Measurements from ENCODE around the gene PLEKHO2.

The PLEKHO2 gene

GRCh38 chr15:64841060-64841343, 713 bp upstream of the PLEKHO2 start:
- TF ChIP-seq CTCF (IDR thresholded peaks at IDR 0.05; ENCODE audit: borderline replicate concordance, insufficient read depth, low read depth, low read length) = no peak

GRCh38 chr15:64842096-64842939, 603 bp downstream of the PLEKHO2 start:
- TF ChIP-seq CTCF (IDR thresholded peaks at IDR 0.05; ENCODE audit: borderline replicate concordance, insufficient read depth, low read depth, low read length) = no peak

More at GRCh38 chr15:64841060-64841343, 713 bp upstream of the PLEKHO2 start:
- peak overlapping the region; percentile 59 for H3K4me3 ChIP-seq (ENCODE audit: low read depth, low read length)

GRCh38 chr15:64842986-64843561, 1.4 kb downstream of the PLEKHO2 start:
- no peak for TF ChIP-seq CTCF (IDR thresholded peaks at IDR 0.05; ENCODE audit: borderline replicate concordance, insufficient read depth, low read depth, low read length)
- H3K4me3 ChIP-seq (ENCODE audit: low read depth, low read length) = peak overlapping the region; percentile 91

More at GRCh38 chr15:64842096-64842939, 603 bp downstream of the PLEKHO2 start:
- peak overlapping the region; percentile 91 for H3K4me3 ChIP-seq (ENCODE audit: low read depth, low read length)

GRCh38 chr15:64843991-64844390, 2.3 kb downstream of the PLEKHO2 start:
- peak overlapping the region; percentile 91 for H3K4me3 ChIP-seq (ENCODE audit: low read depth, low read length)
- no peak for TF ChIP-seq CTCF (IDR thresholded peaks at IDR 0.05; ENCODE audit: borderline replicate concordance, insufficient read depth, low read depth, low read length)

GRCh38 chr15:64844576-64845145, 2.9 kb downstream of the PLEKHO2 start:
- peak overlapping the region; percentile 91 for H3K4me3 ChIP-seq (ENCODE audit: low read depth, low read length)
- no peak for TF ChIP-seq CTCF (IDR thresholded peaks at IDR 0.05; ENCODE audit: borderline replicate concordance, insufficient read depth, low read depth, low read length)

- H3K4me3 ChIP-seq (ENCODE audit: low read depth, low read length) = peak overlapping the region; percentile 91
These were observed 3.5 kb downstream of the PLEKHO2 start for GRCh38 chr15:64845183-64845611.

More at GRCh38 chr15:64845183-64845611, 3.5 kb downstream of the PLEKHO2 start:
- TF ChIP-seq CTCF (IDR thresholded peaks at IDR 0.05; ENCODE audit: borderline replicate concordance, insufficient read depth, low read depth, low read length) = no peak

Data from GM12875 (cell line).